ENCODE results near the gene SERPINA6. TPM values are rescaled to one million over a fixed set of nuclear protein-coding genes. Genes with fewer than 3 reads are reported as not detected.
"Not testable (repeated sequence)": the region's sequence is repeated elsewhere in the genome, so short reads cannot be mapped to it uniquely, and the experiment has no call there.

Gene SERPINA6
- total RNA-seq, 1 donor from 2014 or later: not detected

DNA sequence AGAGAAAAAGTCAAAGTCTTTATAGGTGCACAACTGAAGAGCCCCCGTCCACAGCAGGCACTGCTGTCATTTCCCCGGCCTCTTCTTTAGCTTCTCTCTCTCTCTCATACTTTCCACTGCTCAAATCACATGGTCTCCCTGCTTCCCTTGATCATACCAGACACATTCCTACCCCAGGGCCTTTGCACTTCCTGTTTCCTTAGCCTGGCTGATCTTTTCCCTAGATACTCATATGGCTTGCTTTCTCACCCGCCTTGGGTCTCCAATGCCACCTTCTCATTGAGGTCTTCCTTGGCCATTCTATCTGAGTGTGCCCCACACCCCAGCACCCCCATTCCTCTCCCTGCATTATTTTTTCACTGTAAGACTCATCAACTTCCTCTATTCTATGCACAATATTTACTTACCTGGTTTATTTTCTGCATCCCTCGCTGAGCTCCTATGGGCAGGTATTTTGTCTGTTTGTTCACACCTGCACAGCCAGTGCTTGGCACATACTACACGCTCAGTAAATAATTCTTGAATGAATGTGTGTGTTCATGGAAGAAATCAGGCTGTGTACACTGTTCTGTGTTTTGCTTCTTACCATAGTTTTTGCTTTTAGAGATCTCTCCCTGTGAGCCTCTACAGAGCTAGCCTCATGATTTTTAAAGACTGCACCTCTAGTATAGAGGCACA lies 33.4 kb upstream of the SERPINA6 start:
- intact Hi-C loops (cut with DNase I): loop anchor here (5.0 kb wide), 1 partner anchor 131 kb away; no protein-coding TSS in a partner anchor

GRCh38 chr14:94355191-94355794 lies 32.2 kb upstream of the SERPINA6 start:
- peak; percentile 90 for DNase-seq (ENCODE audit: low spot score)
- intact Hi-C loops (cut with DNase I): loop anchor here (5.0 kb wide), 1 partner anchor 132 kb away; no protein-coding TSS in a partner anchor

More for the DNA sequence above, 33.4 kb upstream of the SERPINA6 start:
- no peak for DNase-seq (ENCODE audit: low spot score)

- no peak for DNase-seq (ENCODE audit: low spot score)
- intact Hi-C loops (cut with DNase I): loop anchor here (5.0 kb wide), 1 partner anchor 133 kb away; no protein-coding TSS in a partner anchor
Observed at GRCh38 chr14:94354638-94355185, 31.6 kb upstream of the SERPINA6 start.

DNA sequence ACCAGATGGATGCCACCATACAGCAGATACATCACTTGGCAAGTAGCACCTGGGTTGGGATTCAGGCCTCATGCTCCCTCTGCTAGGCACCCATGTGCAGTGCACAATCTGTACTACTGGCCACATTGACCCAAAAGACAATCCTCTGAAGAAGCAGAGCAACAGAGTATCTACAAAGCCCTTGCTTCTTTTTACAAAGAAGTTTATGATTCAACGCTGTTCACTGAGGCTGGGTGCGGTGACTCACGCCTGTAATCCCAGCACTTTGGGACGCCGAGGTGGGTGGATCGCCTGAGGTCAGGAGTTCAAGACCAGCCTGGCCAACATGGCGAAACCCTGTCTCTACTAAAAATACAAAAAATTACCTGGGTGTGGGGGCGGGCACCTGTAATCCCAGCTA lies 31.1 kb upstream of the SERPINA6 start:
- DNase-seq (ENCODE audit: low spot score); intact Hi-C loops (cut with DNase I): not testable (repeated sequence)

DNA sequence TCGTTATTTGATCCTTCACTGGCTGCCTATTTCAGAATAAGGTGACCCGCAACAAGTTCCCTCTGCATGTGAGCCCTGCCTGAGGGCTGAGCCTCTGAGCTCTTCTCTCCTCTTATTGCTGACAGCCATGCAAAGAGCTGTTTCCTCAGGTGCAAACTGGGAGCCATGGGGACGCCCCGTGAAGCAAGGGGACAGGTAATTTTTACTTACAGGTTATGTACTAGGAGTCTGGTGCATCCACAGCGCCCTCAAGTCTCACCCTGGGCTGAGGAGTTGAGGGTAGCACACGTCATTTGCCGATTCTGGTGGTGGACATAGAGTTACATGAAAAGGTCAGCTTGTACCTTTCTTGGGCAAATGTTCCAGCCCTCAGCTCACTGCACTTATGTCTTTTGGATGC lies 26.1 kb upstream of the SERPINA6 start:
- no peak for DNase-seq (ENCODE audit: low spot score)

DNA sequence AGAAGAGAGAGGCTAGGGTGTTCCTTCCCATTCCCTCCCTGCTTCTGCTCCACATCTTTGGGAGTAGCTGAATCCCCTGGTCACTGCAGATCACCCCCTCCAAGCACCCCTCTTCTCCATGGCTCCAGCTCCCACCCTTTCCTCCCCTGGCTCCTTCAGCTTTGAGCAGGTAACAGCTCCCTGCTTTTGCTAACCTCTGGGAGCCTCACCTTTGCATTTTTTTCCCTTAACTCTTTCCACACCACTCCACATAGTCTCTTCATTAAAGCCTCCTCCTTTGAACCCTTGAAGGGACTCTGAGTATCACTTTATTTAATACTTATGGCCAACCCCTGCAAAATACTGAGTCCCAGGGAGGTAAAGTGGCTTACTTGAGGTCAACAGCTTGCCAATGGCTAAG lies 25.7 kb upstream of the SERPINA6 start:
- no peak for DNase-seq (ENCODE audit: low spot score)
- intact Hi-C loops (cut with DNase I): no loop called here

More for the DNA sequence above, 26.1 kb upstream of the SERPINA6 start:
- intact Hi-C loops (cut with DNase I): no loop called here

DNA sequence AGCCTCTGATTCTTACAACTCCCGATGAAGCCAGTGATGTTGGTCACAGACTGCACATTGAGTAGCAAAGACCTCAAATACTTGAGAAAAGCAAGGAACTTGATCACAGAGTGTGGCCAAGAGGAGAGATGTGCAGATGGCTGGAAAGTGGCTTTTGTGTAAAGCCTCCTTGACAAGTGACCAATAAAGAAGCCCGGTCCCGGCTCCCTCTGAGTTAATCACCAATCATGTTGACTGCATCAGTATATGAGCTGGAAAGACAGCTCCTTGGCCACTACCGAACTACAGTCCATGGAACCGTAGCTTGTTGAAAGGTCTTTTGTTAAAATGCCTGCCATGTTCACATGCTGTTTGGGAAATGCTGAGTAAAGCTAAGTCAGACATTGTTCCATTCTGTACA lies 23.7 kb upstream of the SERPINA6 start:
- intact Hi-C loops (cut with DNase I): no loop called here
- DNase-seq (ENCODE audit: low spot score): no peak

DNA sequence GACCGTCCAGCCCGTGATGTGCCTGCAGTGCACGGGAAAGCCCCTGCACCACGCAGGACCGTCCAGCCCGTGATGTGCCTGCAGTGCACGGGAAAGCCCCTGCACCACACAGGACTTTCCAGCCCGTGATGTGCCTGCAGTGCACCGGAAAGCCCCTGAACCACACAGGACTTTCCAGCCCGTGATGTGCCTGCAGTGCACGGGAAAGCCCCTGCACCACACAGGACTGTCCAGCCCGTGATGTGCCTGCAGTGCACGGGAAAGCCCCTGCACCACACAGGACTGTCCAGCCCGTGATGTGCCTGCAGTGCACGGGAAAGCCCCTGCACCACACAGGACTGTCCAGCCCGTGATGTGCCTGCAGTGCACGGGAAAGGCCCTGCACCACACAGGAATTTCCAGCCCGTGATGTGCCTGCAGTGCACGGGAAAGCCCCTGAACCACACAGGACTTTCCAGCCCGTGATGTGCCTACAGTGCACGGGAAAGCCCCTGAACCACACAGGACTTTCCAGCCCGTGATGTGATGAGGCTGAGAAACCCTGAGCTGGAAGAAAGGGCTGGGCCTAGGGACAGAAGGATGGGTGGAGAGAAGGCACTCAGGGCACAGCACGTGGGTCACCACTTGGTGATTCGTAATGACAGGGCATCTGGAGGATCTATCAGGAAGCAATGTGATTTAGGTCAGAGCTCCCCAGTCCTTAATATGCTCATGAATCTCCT lies 23.1 kb upstream of the SERPINA6 start:
- DNase-seq (ENCODE audit: low spot score); intact Hi-C loops (cut with DNase I): not testable (repeated sequence)

DNA sequence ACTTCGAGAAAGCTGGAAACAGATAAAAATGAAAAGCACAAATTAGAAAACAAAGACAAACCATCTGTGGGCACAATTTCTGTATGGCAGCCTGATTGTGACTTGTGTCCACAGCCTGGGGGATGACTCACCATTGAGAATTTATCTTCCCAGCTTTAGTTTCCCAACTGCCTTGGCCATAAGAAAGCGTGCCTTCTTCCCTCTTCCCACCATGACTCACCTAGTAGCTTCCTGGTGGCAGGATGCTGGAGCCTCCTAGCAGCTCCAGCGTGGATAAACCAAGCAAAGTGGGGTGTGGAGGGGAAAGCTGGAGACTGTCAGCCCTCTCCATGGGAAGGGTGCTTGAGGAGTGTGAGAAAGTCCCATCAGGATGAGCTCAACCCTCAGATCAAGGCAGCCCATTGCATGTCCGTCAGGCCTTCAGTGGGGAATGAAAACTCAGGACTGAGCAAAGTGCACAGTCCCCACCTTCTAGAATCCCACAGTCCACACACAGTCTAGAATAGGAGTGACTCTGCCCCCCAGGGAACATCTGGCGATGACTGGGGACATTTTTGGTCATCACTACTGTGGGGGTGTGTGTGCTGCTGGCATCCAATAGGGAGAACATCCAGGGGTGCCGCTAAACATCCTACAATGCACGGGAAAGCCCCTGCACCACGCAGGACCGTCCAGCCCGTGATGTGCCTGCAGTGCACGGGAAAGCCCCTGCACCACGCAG lies 22.4 kb upstream of the SERPINA6 start:
- DNase-seq (ENCODE audit: low spot score): no peak
- intact Hi-C loops (cut with DNase I): no loop called here

- DNase-seq (ENCODE audit: low spot score): no peak
- intact Hi-C loops (cut with DNase I): no loop called here
Observed at GRCh38 chr14:94344389-94344788, 21.3 kb upstream of the SERPINA6 start.

DNA sequence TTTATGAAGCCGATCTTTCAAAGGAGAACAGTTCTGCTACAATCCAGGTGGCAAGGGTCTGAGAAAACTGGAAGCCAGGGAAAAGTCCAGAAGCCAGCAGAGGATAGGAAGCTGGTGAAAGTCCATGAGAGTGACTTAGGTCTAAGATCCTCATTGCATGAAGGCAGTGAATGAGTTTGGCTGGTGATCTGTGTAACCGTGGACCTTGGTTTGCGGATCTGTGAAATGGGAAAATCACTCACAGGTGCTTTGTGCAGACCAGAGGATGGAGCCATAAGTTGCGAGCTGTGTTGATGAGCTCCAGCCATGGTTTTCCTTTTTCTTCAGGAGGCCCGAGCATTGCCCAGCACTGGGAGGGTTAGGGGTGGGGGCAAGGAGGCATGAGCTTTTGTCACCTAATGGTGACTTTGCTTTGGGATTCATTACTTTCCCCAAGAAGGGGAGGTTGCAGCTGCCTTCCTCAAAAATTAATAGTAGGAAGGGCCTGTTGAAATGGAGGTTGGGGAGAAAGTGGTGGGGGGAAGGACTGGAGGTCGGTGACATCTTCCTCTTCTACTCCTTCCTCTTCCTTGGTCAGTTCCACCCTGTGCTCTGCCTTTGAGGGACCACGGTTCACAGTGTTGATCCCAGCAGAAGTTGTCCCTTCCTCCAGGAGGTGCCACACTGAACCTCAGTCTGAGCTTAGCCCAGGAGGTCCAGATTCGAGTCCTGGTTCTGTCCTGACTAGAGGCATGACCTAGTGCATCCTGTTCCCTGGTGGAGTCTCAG lies 20.3 kb upstream of the SERPINA6 start:
- no peak for DNase-seq (ENCODE audit: low spot score)
- intact Hi-C loops (cut with DNase I): no loop called here

- intact Hi-C loops (cut with DNase I): no loop called here
Observed at GRCh38 chr14:94342334-94342934, 19.3 kb upstream of the SERPINA6 start.

DNA sequence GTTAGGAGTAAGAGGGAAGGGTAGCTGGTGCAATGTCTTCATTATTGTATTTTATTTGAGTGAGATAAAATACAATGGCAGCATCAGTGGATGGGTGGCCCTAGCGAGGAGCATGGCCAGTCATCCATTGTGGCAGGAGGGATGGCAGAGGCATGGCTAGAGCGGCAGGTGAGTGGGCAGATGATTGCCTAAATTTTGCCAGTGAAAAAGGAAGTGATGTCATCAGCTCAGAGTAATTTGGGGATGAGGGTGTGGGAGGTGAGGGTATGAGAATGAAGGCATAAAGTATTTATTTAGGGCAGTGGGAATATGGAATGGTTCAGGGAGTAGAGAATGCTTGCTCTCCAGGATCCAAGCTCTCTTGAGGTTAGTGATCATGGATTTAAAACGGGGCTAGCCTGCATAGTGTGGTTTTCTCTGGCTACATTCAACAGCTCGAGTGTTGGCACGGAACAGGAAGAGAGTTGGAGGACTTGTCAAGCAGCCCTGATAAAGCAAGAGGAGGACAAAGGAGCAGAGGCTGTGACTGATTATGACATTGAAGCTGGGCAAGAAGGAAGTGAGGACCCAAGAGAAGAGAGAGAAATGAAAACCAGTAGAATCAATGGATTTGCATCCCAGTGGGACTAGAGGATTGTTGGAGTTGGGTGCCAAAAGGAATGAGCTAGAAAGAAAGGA lies 18.7 kb upstream of the SERPINA6 start:
- DNase-seq (ENCODE audit: low spot score): no peak
- intact Hi-C loops (cut with DNase I): no loop called here

More at GRCh38 chr14:94342334-94342934, 19.3 kb upstream of the SERPINA6 start:
- DNase-seq (ENCODE audit: low spot score): peak; percentile 88

- intact Hi-C loops (cut with DNase I): no loop called here
- DNase-seq (ENCODE audit: low spot score): no peak
Observed at GRCh38 chr14:94340533-94340932, 17.4 kb upstream of the SERPINA6 start.

DNA sequence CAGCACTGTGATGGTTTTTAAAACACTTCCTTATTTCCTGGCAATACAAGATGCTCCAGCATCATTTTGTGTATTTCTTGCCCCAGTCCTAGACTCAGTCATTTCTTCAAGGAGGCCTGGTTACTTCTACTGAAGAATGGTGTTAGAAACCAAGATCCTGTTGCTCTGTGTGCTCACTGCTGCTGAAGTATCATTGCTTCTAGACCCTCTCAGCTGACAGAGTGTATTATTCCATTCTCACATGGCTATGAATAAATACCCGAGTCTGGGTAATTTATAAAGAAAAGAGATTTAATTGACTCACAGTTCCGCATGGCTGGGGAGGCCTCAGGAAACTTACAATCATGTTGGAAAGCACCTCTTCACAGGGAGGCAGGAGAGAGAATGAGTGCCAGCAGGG lies 14.9 kb upstream of the SERPINA6 start:
- intact Hi-C loops (cut with DNase I): no loop called here

GRCh38 chr14:94337274-94337673 lies 14.1 kb upstream of the SERPINA6 start:
- no peak for DNase-seq (ENCODE audit: low spot score)
- intact Hi-C loops (cut with DNase I): no loop called here

More for the DNA sequence above, 14.9 kb upstream of the SERPINA6 start:
- no peak for DNase-seq (ENCODE audit: low spot score)

DNA sequence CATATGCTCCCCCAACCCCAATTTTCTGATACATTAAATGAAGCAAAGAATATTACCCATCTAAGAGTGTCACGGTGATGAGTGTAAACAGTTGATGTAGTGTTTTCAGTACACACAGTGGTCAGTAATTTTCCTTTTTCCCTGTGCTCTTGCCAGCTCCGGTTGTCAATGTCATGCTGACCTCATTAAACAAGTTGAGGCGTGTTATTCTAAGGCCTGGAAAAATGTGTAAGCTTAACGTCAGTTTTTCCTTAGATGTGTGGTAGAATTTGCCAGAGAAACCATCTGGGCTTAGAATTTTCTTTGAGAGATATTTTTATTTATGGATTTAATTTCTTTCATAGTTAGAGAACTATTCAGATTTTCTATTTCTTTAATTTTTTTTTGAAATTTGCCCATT lies 11.7 kb upstream of the SERPINA6 start:
- no peak for DNase-seq (ENCODE audit: low spot score)
- intact Hi-C loops (cut with DNase I): no loop called here

DNA sequence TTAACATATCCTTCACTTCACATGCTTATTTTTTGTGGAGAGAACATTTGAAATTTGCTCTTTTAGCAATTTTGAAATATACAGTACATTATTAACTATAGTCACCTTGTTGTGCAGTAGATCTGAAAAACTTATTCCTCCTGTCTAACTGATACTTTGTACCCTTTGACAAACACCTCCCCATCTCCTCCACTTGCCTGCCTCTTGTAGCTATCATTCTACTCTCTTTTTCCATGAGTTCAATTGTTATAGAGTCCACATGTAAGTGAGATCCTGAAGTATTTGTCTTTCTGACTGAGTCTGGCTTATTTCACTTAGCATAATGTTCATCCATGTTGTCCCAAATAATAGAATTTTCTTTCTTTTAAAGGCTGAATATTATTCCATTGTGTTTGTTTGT lies 9.5 kb upstream of the SERPINA6 start:
- intact Hi-C loops (cut with DNase I): no loop called here
- DNase-seq (ENCODE audit: low spot score): no peak
